HepG2 (cell line): Measurements from ENCODE around the gene TBCEL. TPM values are rescaled to one million over a fixed set of nuclear protein-coding genes. Genes with fewer than 3 reads are reported as not detected.

Source experiments
- ASH2L ChIP-seq: fragments of 300-600, 200-600 bp; sonication (generic); IDR thresholded peaks from 2 replicates; pipeline ENCODE4 v1.7.0; 2017; ENCODE audit warnings: low read depth, mild to moderate bottlenecking, moderate library complexity, mixed read lengths, low read length; ENCODE audit not compliant: insufficient read length
- FOXK2 ChIP-seq: fragments of 450-650 bp; IDR thresholded peaks from 2 replicates; pipeline ENCODE4 v1.6.1; 2016
- HDAC2 ChIP-seq: sonication (generic); formaldehyde crosslinking; IDR thresholded peaks from 2 replicates; pipeline ENCODE4 v1.4.0; 2020; ENCODE audit warnings: missing genetic modification reagents
- HOXA7 ChIP-seq: sonication (generic); formaldehyde crosslinking; IDR thresholded peaks from 2 replicates; pipeline ENCODE4 v1.8.1; 2022; ENCODE audit warnings: mild to moderate bottlenecking, missing genetic modification reagents, moderate library complexity
- KDM1A ChIP-seq: IDR thresholded peaks from 2 replicates; pipeline ENCODE4 v1.6.1; 2016; ENCODE audit warnings: missing compliant biosample characterization
- KLF12 ChIP-seq: sonication (generic); formaldehyde crosslinking; IDR thresholded peaks from 2 replicates; pipeline ENCODE4 v1.4.0; 2020; ENCODE audit warnings: missing genetic modification reagents, borderline replicate concordance
- MTF2 ChIP-seq: sonication (generic); formaldehyde crosslinking; IDR thresholded peaks from 2 replicates; pipeline ENCODE4 v1.5.0; 2020; ENCODE audit warnings: missing genetic modification reagents, borderline replicate concordance
- NCOR1 ChIP-seq: fragments of 200-600 bp; sonication (generic); IDR thresholded peaks from 2 replicates; pipeline ENCODE4 v1.7.0; 2017; ENCODE audit warnings: antibody characterized with exemption, low read length, borderline replicate concordance
- NKX3-1 ChIP-seq: sonication (generic); formaldehyde crosslinking; IDR thresholded peaks from 2 replicates; pipeline ENCODE4 v1.5.0; 2020; ENCODE audit warnings: missing genetic modification reagents
- NR2F2 ChIP-seq: IDR thresholded peaks from 2 replicates; pipeline ENCODE4 v1.6.1; 2012; ENCODE audit warnings: low read depth, inconsistent platforms, borderline replicate concordance
- PCBP2 ChIP-seq: fragments of 200-400 bp; formaldehyde crosslinking; optimal IDR thresholded peaks from 2 replicates; pipeline ENCODE3; 2018; ENCODE audit warnings: low read length, low read depth; ENCODE audit not compliant: poor library complexity, severe bottlenecking
- PITX1 ChIP-seq: sonication (generic); formaldehyde crosslinking; IDR thresholded peaks from 2 replicates; pipeline ENCODE4 v1.5.1; 2020; ENCODE audit warnings: mild to moderate bottlenecking, missing genetic modification reagents
- POLR2A ChIP-seq, 2 experiments: IDR thresholded peaks; 2 replicates each; pipeline ENCODE4 v1.6.1; 2011; ENCODE audit warnings: low read depth in 2 of 2, low read length in 2 of 2, mild to moderate bottlenecking in 1 of 2, moderate library complexity in 1 of 2; ENCODE audit not compliant: insufficient read depth in 1 of 2
- REPIN1 ChIP-seq: sonication (generic); formaldehyde crosslinking; IDR thresholded peaks from 2 replicates; pipeline ENCODE4 v1.8.0; 2022; ENCODE audit warnings: missing genetic modification reagents, low read depth, mild to moderate bottlenecking, borderline replicate concordance
- SIX4 ChIP-seq: sonication (generic); formaldehyde crosslinking; IDR thresholded peaks from 2 replicates; pipeline ENCODE4 v1.4.0; 2020; ENCODE audit warnings: missing genetic modification reagents
- SMAD3 ChIP-seq: sonication (generic); formaldehyde crosslinking; IDR thresholded peaks from 2 replicates; pipeline ENCODE4 v1.4.0; 2020; ENCODE audit warnings: missing genetic modification reagents
- SOX5 ChIP-seq: IDR thresholded peaks from 2 replicates; pipeline ENCODE4 v1.6.1; 2016; ENCODE audit warnings: borderline replicate concordance
- ZBTB7A ChIP-seq: sonication (generic); formaldehyde crosslinking; IDR thresholded peaks from 2 replicates; pipeline ENCODE4 v1.8.0; 2022; ENCODE audit warnings: mild to moderate bottlenecking, missing genetic modification reagents
- ZNF12 ChIP-seq: sonication (generic); formaldehyde crosslinking; IDR thresholded peaks from 2 replicates; pipeline ENCODE4 v1.5.0; 2020; ENCODE audit warnings: missing genetic modification reagents
- ZNF335 ChIP-seq: sonication (generic); formaldehyde crosslinking; IDR thresholded peaks from 2 replicates; pipeline ENCODE4 v1.4.0; 2020; ENCODE audit warnings: missing genetic modification reagents
- ZNF615 ChIP-seq: sonication (generic); formaldehyde crosslinking; IDR thresholded peaks from 2 replicates; pipeline ENCODE4 v1.5.0; 2020; ENCODE audit warnings: mild to moderate bottlenecking, missing genetic modification reagents, borderline replicate concordance
- ZNF792 ChIP-seq: IDR thresholded peaks from 2 replicates; pipeline ENCODE4 v1.6.1; 2016
- polyA plus RNA-seq, 8 experiments: library from polyadenylated mRNA; depleted of rRNA in 3 of 8; stranded (reverse) in 7 of 8; unstranded in 1 of 8; fragments of >200 nt; fragmentation: Illumina TruSeq in 4 of 8; extraction: Trizol in 4 of 8; gene quantifications; 2 replicates each; pipeline versions ENCODE4 v1.2.1 to v1.2.3, GENCODE V29; 2011 to 2016; ENCODE audit warnings: low read depth in 4 of 8, missing spikeins in 1 of 8, mixed read lengths in 1 of 8; ENCODE audit not compliant: insufficient read depth in 1 of 8
- total RNA-seq, 5 experiments: library from RNA; depleted of rRNA; stranded (reverse); fragments of >200 nt; fragmentation: Illumina TruSeq; extraction: Trizol; gene quantifications; 2 replicates each; pipeline ENCODE4 v1.2.3, GENCODE V29; 2016; ENCODE audit warnings: low read depth in 1 of 5
- TF ChIP-seq, protein P1 (sequence below): IDR thresholded peaks from 2 replicates; pipeline ENCODE4 v1.6.1; 2016; ENCODE audit warnings: mild to moderate bottlenecking
- TF ChIP-seq, protein P2 (sequence below): sonication (generic); formaldehyde crosslinking; IDR thresholded peaks from 2 replicates; pipeline ENCODE4 v1.4.0; 2020; ENCODE audit warnings: missing genetic modification reagents, low read depth, mild to moderate bottlenecking, borderline replicate concordance
- TF ChIP-seq, protein P3 (sequence below): sonication (generic); formaldehyde crosslinking; IDR thresholded peaks from 2 replicates; pipeline ENCODE4 v1.4.0; 2020; ENCODE audit warnings: missing genetic modification reagents

The TBCEL gene
- total and polyA plus RNA-seq, 2 of the 13 experiments (the other 11 are each of a cell fraction or from before 2014, with no cell fraction given), result 6.1 to 12.5 TPM

DNA sequence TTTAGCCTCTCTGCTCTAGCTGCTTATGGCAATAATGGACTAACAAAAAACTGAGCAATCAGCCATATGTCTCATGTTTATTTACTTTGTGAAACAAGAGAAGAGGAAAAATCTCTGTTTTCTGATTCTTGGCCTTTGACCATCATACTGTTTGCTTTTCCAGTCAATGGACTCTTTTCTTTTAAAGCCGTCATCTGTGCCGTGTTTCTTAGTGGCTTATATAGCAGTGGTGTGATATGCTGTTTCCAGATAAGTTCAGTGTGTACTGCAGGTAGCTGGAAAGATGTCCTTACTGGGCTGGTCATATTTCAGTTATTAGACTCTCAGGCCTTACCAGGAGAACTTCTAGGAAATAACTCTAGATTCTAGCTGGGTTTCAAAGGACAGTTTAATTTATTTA is 43.6 kb downstream of the TBCEL start (continued):
- TF ChIP-seq HOXA7 (CRISPR knock-in tag), result no peak
- no peak for TF ChIP-seq PCBP2
- TF ChIP-seq REPIN1 (CRISPR knock-in tag), result 0 out of 2 replicates have a peak, but pooled peaks have one; percentile 35
- TF ChIP-seq KDM1A (CRISPR knock-in tag), result peak; percentile 87
- peak; percentile 86 for TF ChIP-seq HDAC2 (CRISPR knock-in tag)
- TF ChIP-seq, protein P1, sequence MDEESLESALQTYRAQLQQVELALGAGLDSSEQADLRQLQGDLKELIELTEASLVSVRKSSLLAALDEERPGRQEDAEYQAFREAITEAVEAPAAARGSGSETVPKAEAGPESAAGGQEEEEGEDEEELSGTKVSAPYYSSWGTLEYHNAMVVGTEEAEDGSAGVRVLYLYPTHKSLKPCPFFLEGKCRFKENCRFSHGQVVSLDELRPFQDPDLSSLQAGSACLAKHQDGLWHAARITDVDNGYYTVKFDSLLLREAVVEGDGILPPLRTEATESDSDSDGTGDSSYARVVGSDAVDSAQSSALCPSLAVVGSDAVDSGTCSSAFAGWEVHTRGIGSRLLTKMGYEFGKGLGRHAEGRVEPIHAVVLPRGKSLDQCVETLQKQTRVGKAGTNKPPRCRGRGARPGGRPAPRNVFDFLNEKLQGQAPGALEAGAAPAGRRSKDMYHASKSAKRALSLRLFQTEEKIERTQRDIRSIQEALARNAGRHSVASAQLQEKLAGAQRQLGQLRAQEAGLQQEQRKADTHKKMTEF, result peak; percentile 64
- peak; percentile 62; the same call in 1 of the 2 replicates for TF ChIP-seq NKX3-1
- TF ChIP-seq SMAD3, result 0 out of 2 replicates have a peak, but pooled peaks have one; percentile 27
- TF ChIP-seq SOX5 (CRISPR knock-in tag), result peak; percentile 93
- peak; percentile 99 for TF ChIP-seq SIX4 (CRISPR knock-in tag)
- TF ChIP-seq ASH2L, result peak; percentile 66
- TF ChIP-seq, protein P2, sequence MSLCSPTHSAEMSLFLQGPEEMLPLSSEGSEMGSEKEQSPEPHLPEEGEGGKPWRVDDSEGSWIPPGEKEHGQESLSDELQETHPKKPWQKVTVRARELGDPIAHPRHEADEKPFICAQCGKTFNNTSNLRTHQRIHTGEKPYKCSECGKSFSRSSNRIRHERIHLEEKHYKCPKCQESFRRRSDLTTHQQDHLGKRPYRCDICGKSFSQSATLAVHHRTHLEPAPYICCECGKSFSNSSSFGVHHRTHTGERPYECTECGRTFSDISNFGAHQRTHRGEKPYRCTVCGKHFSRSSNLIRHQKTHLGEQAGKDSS (CRISPR knock-in tag), result no peak
- TF ChIP-seq ZBTB7A (CRISPR knock-in tag), result no peak
- TF ChIP-seq MTF2, result no peak
- no peak for TF ChIP-seq ZNF615 (CRISPR knock-in tag)
- TF ChIP-seq ZNF335 (CRISPR knock-in tag), result peak; percentile 28; the same call in 1 of the 2 replicates
- TF ChIP-seq ZNF792, result peak; percentile 76; the same call in 1 of the 2 replicates
- peak; percentile 43 to 89; a peak in 3 of 4 replicates for TF ChIP-seq POLR2A (IDR thresholded peaks at IDR 0.05; ENCODE audit: insufficient read depth in 1 of 2, low read depth in 2 of 2, low read length in 2 of 2)
- peak; percentile 71 for TF ChIP-seq PITX1
- peak; percentile 95 for TF ChIP-seq ZNF12 (CRISPR knock-in tag)
- peak; percentile 85 for TF ChIP-seq NR2F2
- no peak for TF ChIP-seq KLF12 (CRISPR knock-in tag)
- TF ChIP-seq NCOR1, result peak; percentile 88; the same call in 1 of the 2 replicates
- TF ChIP-seq FOXK2, result peak; percentile 89
- TF ChIP-seq, protein P3, sequence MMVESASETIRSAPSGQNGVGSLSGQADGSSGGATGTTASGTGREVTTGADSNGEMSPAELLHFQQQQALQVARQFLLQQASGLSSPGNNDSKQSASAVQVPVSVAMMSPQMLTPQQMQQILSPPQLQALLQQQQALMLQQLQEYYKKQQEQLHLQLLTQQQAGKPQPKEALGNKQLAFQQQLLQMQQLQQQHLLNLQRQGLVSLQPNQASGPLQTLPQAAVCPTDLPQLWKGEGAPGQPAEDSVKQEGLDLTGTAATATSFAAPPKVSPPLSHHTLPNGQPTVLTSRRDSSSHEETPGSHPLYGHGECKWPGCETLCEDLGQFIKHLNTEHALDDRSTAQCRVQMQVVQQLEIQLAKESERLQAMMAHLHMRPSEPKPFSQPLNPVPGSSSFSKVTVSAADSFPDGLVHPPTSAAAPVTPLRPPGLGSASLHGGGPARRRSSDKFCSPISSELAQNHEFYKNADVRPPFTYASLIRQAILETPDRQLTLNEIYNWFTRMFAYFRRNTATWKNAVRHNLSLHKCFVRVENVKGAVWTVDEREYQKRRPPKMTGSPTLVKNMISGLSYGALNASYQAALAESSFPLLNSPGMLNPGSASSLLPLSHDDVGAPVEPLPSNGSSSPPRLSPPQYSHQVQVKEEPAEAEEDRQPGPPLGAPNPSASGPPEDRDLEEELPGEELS (CRISPR knock-in tag), result peak; percentile 92
